GM12872 (cell line): Measurements from ENCODE around the gene GOSR1.

Source experiments
- TF ChIP-seq, protein P1 (sequence below): IDR thresholded peaks from 3 replicates; pipeline ENCODE4 v1.5.1; 2011; ENCODE audit warnings: low read depth, mild to moderate bottlenecking, low read length, moderate library complexity; ENCODE audit not compliant: insufficient read depth

The GOSR1 gene

GRCh38 chr17:30450125-30451027, 26.8 kb upstream of the GOSR1 start:
- TF ChIP-seq, protein P1, sequence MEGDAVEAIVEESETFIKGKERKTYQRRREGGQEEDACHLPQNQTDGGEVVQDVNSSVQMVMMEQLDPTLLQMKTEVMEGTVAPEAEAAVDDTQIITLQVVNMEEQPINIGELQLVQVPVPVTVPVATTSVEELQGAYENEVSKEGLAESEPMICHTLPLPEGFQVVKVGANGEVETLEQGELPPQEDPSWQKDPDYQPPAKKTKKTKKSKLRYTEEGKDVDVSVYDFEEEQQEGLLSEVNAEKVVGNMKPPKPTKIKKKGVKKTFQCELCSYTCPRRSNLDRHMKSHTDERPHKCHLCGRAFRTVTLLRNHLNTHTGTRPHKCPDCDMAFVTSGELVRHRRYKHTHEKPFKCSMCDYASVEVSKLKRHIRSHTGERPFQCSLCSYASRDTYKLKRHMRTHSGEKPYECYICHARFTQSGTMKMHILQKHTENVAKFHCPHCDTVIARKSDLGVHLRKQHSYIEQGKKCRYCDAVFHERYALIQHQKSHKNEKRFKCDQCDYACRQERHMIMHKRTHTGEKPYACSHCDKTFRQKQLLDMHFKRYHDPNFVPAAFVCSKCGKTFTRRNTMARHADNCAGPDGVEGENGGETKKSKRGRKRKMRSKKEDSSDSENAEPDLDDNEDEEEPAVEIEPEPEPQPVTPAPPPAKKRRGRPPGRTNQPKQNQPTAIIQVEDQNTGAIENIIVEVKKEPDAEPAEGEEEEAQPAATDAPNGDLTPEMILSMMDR, result no peak

DNA sequence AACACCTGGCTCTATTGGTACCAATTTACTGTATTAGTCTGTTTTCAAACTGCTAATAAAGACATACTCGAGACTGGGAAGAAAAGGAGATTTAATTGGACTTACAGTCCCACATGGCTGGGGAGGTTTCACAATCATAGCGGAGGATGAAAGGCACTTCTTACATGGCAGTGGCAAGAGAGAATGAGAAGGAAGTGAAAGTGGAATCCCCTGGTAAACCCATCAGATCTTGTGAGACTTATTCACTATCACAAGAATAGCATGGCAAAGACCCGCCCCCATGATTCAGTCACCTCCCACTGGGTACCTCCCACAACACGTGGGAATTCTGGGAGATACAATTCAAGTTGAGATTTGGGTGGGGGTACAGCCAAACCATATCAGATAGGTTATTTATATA, 22.6 kb upstream of the GOSR1 start:
- TF ChIP-seq, protein P1, result no peak

DNA sequence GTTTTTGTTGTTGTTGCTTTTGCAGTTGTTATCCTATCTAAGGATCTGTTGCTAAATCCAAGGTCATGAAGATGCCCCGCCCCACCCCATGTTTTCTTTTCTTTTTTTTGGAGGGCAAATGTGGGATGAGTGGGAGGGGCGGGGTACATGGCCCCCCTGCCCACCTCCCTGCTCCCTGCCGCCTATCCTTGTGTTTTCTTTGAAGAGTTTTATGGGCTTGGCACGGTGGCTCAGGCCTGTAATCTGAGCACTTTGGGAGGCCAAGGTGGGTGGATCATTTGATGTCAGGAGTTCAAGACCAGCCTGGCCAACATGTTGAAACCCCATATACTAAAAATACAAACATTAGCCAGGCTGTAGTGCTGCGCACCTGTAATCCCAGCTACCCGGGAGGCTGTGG, 18.8 kb upstream of the GOSR1 start:
- TF ChIP-seq, protein P1, result no peak

GRCh38 chr17:30468465-30468864, 8.7 kb upstream of the GOSR1 start:
- TF ChIP-seq, protein P1, result no peak

GRCh38 chr17:30472238-30472890, 4.8 kb upstream of the GOSR1 start:
- TF ChIP-seq, protein P1, result no peak

DNA sequence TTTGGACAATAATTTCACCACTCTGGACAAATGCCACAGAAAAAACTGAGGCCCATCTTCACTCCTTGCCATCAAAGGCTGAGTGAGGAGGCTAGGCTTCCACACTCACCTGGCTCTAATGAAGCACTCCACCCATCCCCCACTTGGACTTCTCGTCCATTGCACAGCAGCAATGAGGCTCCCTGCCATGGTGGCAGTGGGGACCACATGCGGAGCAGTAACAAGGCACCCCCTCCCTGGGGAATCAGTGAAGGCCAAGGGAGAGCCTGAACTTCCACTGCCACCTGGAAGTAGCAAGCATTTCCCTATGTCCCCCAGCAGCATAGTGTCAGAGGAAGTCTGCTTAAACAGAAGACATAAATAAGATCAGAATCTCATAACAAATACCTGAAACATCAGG, 2.0 kb upstream of the GOSR1 start:
- TF ChIP-seq, protein P1, result no peak

DNA sequence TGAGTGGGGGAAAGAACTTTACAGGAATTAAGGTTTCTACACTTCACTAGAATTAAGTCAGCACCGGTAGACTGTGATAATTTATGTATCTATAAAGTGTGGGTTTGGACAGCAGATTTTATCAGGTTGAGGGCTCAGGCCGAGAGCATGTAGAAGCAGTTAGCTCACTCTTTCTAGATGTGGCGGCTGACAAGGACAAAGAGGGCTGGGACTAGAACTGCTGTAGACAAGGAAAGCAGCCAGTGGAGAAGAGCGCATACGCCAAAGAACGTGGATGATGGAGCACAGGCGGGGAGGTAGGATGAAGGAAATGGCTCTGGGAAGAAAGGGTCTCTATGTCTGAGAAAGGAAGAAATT, 504 bp upstream of the GOSR1 start:
- TF ChIP-seq, protein P1, result no peak
